Activated CD4-positive, CD25-positive, alpha-beta regulatory T cell treated with anti-CD3 and anti-CD28 coated beads, Interleukin-2, amount 50 U/mL, for 24 hours (primary cell): ENCODE results near the gene RAE1.
"Not testable (repeated sequence)": the region's sequence is repeated elsewhere in the genome, so short reads cannot be mapped to it uniquely, and the experiment has no call there.

Source experiments
- ATAC-seq, 2 donors: fragments of 150-1000 bp; cut with Tn5 transposase; one replicate each; pipeline ENCODE4 v1.10.0; 2021; ENCODE audit warnings: mild to moderate bottlenecking in 1 of 2, moderate library complexity in 1 of 2

Gene RAE1

GRCh38 chr20:57326667-57327455 lies 24.2 kb upstream of the RAE1 start:
- ATAC-seq = no peak

GRCh38 chr20:57327820-57328219 lies 23.2 kb upstream of the RAE1 start:
- ATAC-seq = no peak

DNA sequence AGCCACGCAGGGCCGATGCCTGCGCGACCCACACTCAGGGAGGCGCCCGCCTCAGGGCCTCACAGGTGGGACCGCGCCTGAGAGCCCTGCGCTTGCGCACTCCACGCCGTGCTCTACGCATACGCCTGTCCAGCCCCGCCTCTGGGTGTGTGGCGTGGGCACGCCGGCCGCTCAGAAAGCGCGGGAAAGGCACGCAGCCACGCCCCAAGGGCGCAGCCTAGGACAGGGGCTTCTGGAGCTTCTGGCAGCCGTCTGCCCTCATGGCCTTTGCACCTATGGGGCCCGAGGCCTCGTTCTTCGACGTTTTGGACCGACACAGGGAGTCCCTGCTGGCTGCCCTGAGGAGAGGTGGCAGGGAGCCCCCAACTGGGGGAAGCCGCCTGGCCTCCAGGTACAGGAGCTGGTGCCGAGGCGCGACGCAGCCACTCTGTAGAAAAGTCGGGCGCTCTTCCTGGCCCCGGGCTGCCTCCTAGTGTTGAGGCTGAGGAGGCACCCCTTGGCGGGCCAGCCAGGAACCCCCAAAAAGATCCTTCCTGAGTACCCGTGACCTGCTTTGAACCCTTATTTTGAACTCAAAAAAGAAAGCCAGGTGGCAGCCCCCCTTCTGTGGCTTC lies 21.3 kb upstream of the RAE1 start, which contains the start of gene SPO11:
Gene SPO11 (plus strand): TSS at position 196 of the 614 bp plus-strand sequence. CDS start 65 bp downstream, at position 261.
- no peak for ATAC-seq

DNA sequence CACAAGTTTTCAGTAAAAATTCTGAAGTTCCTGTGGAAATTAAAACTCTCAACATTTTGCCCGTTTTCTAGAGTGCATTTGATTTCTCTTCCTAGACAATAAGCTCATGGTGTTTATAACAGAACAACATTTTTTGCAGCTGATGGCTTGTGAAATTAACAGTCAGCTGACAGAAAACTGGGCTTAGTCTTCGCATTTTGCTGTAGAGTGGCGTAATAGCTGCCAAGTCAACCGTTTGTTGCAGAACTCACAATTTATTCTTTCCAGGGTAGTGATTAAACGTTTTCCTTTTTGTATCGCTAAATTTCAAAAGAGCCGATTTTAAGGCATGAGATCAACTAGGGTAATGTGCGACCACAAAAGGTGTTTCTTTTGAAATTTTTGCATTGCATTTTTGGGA lies 20.1 kb upstream of the RAE1 start:
- no peak for ATAC-seq

DNA sequence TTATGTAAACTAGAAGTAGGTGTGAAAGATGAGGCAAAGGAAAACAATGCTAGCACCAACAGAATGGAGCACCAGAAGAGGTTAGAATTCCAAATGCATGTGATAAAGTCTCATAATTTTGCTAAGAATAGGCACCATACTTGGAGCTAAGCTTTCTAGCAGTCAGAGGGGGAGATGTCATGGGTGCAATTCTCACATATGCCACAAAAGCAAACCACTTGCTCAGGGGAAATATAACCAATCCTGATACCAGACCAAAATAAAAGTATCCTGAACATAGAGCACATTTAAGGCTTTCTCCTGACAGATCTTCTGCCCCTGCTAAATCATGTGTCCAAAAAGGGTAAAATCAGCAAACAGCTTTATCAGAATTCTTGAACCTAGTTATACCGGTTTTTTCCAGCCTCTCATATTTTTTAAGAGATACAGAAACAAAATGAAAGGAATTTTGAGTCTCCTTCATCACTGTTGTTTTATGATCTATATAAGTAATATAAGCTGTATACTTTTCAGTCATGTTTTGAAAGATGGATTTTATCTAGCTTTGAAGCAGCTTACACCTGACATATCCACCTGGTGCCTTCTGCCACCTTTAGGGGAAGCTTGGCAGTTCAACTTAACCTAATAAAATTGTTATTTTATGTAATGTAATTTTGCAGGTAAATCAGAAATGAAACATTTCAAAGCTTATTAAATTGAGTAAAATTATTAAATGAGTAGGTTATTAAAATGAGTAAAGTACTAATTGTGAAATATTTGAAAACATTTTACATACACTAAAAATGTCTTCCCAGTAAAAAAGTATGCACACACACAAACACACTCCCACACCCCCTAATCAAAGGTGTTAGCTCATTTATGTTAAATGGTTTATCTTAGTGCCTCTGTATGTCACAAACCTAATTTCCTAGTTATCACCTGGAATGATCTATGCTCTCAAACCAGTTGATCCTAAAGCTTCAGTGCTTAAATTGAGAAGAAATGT lies 18.7 kb upstream of the RAE1 start:
- no peak for ATAC-seq

DNA sequence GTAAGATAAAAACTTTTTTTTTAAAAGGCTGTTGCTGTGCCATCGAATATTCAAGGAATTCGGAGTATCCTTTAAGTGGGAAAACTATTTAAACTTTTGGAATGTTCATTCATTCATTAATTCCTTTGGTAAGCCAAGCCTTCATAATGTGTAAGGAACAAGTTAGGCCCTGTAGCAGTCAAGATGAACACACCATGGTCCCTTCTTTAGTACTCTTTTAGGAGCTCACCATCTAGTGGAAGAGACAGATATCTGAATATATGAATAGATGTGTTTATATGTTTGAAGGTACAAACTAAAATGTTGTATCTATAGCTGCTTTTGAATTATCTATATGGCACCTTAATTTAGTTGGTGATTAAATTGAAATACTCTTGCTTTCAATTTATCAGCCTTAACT lies 15.7 kb upstream of the RAE1 start:
- ATAC-seq = no peak

GRCh38 chr20:57341663-57342062 lies 9.4 kb upstream of the RAE1 start:
- ATAC-seq = no peak

DNA sequence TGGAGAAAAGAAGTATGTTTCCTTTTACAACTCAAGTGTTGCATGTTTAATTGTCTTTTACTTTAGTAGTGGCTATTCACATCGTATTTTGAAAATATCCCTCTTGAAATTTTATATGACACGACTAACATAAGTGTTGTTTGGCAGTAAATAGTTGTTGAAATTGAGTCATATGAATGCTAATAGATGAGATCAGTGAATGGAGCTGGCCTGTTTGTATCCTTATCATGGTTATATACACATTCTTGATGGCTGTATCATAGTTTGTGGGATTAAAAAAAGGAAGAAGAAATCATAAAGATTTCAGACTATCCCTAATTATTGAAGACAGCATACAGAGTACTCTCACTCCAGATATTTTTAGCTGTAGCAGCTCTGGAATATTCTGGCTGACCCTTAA lies 8.2 kb upstream of the RAE1 start:
- ATAC-seq = no peak

DNA sequence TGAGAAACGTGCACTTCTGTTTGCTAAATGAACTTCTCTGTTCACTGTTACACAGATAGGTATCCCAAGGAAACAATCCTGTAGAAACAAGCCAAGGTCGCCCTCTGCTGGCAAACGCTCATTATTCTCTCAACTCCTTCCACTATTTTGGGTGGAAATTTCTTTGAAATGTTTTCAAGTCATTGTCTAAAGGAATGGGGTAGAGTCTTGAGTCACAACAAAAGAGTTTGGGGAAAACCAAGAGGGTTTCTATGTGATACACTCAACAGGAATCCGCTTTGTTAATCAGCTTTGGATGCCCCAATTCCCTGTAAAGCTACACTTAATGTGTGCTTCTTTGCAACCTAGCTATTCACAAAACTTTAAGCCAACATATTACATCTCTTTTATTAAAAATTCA lies 4.6 kb upstream of the RAE1 start:
- ATAC-seq = peak in 1 of 2 donors; percentile 30

DNA sequence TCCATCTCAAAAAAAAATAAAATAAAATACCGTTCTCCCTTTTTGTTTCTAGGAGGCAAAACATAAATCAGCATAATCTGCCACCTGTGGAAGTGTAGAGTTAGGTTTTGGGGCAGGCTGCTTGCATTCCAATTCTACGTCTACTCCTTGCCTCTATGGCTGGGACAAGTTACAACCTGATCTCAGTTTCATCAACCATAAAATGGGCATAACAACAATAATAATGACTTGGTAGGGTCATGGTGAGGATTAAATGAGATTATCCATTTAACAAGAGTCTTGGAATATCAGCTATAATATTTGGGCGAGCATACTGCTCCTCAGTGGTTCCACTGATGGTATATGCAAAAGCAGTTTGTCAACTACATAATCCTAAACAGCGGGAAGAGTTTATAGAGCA lies 3.7 kb upstream of the RAE1 start:
- ATAC-seq = no peak

DNA sequence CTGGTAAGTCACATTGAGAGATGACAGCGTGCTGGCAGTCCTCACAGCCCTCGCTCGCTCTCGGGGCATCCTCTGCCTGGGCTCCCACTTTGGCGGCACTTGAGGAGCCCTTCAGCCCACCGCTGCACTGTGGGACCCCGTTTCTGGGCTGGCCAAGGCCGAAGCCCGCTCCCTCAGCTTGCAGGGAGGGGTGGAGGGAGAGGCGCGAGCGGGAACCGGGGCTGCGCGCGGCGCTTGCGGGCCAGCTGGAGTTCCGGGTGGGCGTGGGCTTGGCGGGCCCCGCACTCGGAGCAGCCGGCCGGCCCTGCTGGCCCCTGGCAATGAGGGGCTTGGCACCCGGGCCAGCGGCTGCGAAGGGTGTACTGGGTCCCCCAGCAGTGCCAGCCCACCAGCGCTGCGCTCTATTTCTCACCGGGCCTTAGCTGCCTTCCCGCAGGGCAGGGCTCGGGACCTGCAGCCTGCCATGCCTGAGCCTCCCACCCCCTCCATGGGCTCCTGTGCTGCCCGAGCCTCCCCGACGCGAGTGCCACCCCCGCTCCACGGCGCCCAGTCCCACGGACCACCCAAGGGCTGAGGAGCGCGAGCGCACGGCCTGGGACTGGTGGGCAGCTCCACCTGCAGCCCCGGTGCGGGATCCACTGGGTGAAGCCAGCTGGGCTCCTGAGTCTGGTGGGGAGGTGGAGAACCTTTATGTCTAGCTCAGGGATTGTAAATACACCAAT lies 2.7 kb upstream of the RAE1 start:
- not testable (repeated sequence) for ATAC-seq

- ATAC-seq = not testable (repeated sequence)
Measured at GRCh38 chr20:57348922-57349574, 2.0 kb upstream of the RAE1 start.

DNA sequence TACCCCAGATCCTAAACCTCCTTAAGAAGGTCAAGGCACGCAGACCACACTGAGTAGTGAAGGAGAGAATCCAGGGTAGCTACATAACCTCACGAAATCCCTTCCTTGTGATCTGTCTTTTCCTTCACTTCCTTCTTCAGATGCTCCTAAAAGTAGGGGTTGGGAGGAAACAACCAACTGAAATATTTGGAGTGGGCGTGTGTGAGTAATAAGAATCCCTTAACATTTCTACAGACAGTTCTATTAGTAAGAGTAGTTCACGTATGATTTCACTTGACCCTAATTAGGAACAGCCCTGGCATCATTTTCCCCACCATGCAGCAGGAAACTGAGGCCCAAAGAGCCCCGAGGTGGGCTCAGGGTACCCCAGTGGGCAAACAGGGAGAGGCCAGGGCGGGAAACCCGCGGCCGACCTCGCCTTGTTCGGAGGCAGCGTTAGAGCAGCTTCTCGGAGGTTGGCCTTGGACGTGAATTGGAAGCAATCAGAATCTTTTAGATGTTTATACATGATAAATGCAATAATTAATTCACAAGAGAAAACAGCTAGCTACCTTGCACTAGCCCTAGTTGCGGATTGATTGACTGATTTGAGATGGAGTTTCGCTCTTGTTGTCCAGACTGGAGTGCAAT lies 859 bp upstream of the RAE1 start:
- no peak for ATAC-seq

DNA sequence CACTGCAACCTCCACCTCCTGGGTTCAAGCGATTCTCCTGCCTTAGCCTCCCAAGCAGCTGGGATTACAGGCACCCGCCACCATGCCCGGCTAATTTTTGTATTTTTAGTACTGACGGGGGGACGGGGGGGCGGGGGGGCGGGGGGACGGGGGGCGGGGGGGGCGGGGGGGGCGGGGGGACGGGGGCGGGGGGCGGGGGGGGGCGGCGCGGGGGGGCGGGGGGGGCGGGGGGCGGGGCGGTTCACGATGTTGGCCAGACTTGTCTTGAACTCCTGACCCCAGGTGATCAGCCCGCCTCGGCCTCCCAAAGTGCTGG lies 371 bp upstream of the RAE1 start:
- ATAC-seq = not testable (repeated sequence)

DNA sequence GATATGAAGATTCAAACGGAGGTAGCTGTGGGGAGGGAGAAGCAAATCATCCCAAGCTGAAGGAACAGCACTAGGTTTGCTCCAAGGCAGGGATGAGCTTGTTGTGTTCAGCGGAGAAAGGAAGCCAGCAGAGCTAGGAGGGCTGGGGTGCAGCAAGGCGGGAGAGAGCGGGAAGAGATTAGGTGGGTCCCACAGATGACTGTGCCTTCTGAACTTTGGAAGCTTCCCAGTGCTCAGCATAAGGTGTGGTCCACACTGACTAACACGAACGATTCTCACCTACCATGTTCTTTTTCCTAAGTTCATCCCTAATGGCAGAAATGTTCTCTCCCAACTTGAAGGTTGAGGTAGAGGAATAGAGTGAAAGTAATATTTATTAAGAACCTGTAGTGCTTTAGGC lies 1.2 kb downstream of the RAE1 start:
- no peak for ATAC-seq

GRCh38 chr20:57353351-57353750 lies 2.3 kb downstream of the RAE1 start:
- ATAC-seq = no peak

GRCh38 chr20:57361517-57361916 lies 10.5 kb downstream of the RAE1 start:
- ATAC-seq = no peak

DNA sequence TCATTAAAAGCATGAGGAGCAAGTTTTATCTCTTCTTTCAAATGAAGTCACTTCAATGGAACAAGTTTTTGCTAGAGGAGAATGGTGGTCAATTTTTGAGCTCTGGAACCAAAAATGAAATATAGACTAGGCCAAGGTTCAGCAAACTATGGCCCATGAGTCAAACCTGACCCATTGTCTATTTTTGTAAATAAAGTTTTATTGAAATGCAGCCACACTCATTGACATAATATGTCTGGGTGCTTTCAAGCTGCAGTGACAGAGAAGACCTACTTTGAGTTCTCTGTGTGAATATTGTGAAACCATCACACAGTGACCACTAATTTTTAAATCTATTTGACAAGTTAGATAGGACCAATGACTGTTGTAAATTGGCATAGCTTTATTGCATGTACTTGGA lies 13.4 kb downstream of the RAE1 start:
- no peak for ATAC-seq

DNA sequence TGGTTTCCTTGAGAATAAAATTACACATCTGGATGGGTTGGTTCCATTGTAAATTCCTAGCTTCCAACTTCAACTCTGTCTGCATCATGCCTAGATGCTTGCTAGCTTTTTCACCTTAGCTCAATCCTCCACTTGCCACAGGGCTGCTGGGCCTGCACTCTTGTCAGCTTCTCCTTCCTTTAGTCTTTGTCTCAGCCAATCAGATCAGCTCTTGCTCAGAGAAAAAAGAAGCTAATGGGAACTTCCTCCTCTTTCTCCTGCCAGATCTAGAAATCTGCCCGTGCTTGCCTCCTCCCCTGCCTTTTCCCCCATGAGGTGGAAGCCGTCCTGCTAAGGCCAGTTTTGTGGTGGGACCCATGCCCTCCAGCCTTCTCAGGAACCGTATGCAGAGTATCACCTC lies 18.5 kb downstream of the RAE1 start:
- ATAC-seq = no peak

DNA sequence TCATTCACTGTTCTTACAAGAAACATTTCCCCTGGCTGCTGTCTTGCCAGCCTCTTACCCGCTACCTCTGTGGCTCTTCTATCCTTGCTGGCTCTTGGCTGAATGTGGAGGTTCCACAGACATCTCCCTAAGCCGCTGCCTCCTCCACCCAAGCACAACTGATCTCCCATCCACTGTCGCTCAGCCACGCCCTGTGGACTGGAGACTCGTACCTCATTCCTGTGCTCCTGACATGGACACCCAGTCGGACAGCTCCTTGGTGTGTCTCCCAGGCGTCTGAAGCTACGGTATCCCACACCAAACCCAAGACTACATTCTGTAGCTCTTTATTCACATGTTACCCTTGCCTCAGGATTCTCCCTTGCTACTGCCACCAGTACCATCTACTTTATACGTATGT lies 19.3 kb downstream of the RAE1 start:
- ATAC-seq = no peak

GRCh38 chr20:57371363-57371762 lies 20.3 kb downstream of the RAE1 start:
- ATAC-seq = no peak

- ATAC-seq = no peak
Measured at GRCh38 chr20:57372157-57372556, 21.1 kb downstream of the RAE1 start.
